A549 (cell line): Measurements from ENCODE around the gene MBNL1. TPM values are rescaled to one million over a fixed set of nuclear protein-coding genes. Genes with fewer than 3 reads are reported as not detected.

Source experiments
- ATAC-seq, 2 experiments: fragments of 200-7000 bp in 1 of 2; fragments of >200 bp in 1 of 2; cut with Nextera tagmentation in 1 of 2; cut with Tn5 transposase in 1 of 2; 3 replicates each; pipeline versions ENCODE4 v1.8.0 to v1.9.1; 2018 to 2020; ENCODE audit warnings: mild to moderate bottlenecking in 1 of 2, moderate library complexity in 1 of 2
- CTCF ChIA-PET: fragments of 300-600 bp; sonication (Branson Sonifier 250); formaldehyde crosslinking; extraction: SDS; loops from one replicate; lab custom pipeline; 2021; ENCODE audit warnings: antibody characterized with exemption, inconsistent platforms; lab: Yijun Ruan, JAX
- POLR2A ChIA-PET: fragments of 350-600 bp; formaldehyde crosslinking; extraction: SDS; loops from one replicate; lab custom pipeline; 2021; ENCODE audit warnings: antibody characterized with exemption, inconsistent platforms; lab: Yijun Ruan, JAX
- DNase-seq, 2 experiments: peaks; one replicate each; pipeline versions ENCODE4 v3.0.0 to v3.0.0-alpha.2; 2011 to 2016; ENCODE audit warnings: low read depth in 1 of 2, low spot score in 1 of 2
- FAIRE-seq: peaks from 2 replicates; lab custom pipeline; 2011; peaks lifted over from hg19 to GRCh38; lab: Jason Lieb, UNC
- H3K27ac ChIP-seq, 2 experiments: fragments of >200 bp; sonication (Bioruptor Twin); formaldehyde crosslinking; 3 replicates each; pipeline ENCODE4 v1.5.1; 2016 to 2017
- H3K4me1 ChIP-seq: fragments of >200 bp; sonication (Bioruptor Twin); formaldehyde crosslinking; 3 replicates; pipeline ENCODE4 v1.6.1; 2016
- H3K4me2 ChIP-seq: fragments of >200 bp; sonication (Bioruptor Twin); formaldehyde crosslinking; 3 replicates; pipeline ENCODE4 v1.6.1; 2016
- H3K4me3 ChIP-seq: fragments of >200 bp; sonication (Bioruptor Twin); formaldehyde crosslinking; 3 replicates; pipeline ENCODE4 v1.5.1; 2016
- H3K9me3 ChIP-seq: fragments of >200 bp; sonication (Bioruptor Twin); formaldehyde crosslinking; 3 replicates; pipeline ENCODE4 v1.6.1; 2016
- CEBPB ChIP-seq, 2 experiments: fragments of >200 bp in 1 of 2; sonication (Bioruptor Twin) in 1 of 2; formaldehyde crosslinking in 1 of 2; IDR thresholded peaks; 2 replicates each; pipeline ENCODE4 v1.6.1; 2012 to 2016
- CHD2 ChIP-seq: fragments of 150-350 bp; IDR thresholded peaks from 2 replicates; pipeline ENCODE4 v1.6.1; 2014; ENCODE audit warnings: low read length; ENCODE audit not compliant: partially characterized antibody
- CHD4 ChIP-seq: fragments of 200-600 bp; sonication (generic); IDR thresholded peaks from 2 replicates; pipeline ENCODE4 v1.6.1; 2016; ENCODE audit warnings: antibody characterized with exemption, mild to moderate bottlenecking, borderline replicate concordance
- FOSL2 ChIP-seq, 2 experiments: fragments of 450-650 bp in 1 of 2; fragments of >200 bp in 1 of 2; sonication (Bioruptor Twin) in 1 of 2; formaldehyde crosslinking; IDR thresholded peaks; 2 replicates each; pipeline versions ENCODE4 v1.5.0 to v1.6.1; 2016 to 2020; ENCODE audit warnings: mild to moderate bottlenecking in 1 of 2, moderate library complexity in 1 of 2
- FOXS1 ChIP-seq: fragments of 250-450 bp; sonication (Bioruptor Pico); IDR thresholded peaks from 2 replicates; pipeline ENCODE4 v1.5.0; 2020; ENCODE audit warnings: mild to moderate bottlenecking, moderate library complexity
- HOXA7 ChIP-seq: fragments of 250-450 bp; sonication (Bioruptor Pico); IDR thresholded peaks from 2 replicates; pipeline ENCODE4 v1.5.0; 2020; ENCODE audit warnings: mild to moderate bottlenecking, moderate library complexity
- HOXB13 ChIP-seq: fragments of 250-450 bp; sonication (Bioruptor Pico); IDR thresholded peaks from 2 replicates; pipeline ENCODE4 v1.5.0; 2020; ENCODE audit warnings: low read depth, mild to moderate bottlenecking, moderate library complexity
- HOXB5 ChIP-seq: fragments of 250-450 bp; sonication (Bioruptor Pico); IDR thresholded peaks from 2 replicates; pipeline ENCODE4 v1.5.0; 2020; ENCODE audit warnings: mild to moderate bottlenecking, moderate library complexity
- JUN ChIP-seq, 2 experiments: fragments of >200 bp; sonication (Bioruptor Twin); formaldehyde crosslinking; IDR thresholded peaks; 2 replicates in 1 of 2; 3 replicates in 1 of 2; pipeline ENCODE4 v1.6.1; 2016 to 2017
- MAFK ChIP-seq: fragments of 450-650 bp; IDR thresholded peaks from 2 replicates; pipeline ENCODE4 v1.6.1; 2014; ENCODE audit not compliant: partially characterized antibody
- NFE2L2 ChIP-seq: fragments of 150-350 bp; conservative IDR thresholded peaks from 2 replicates; pipeline ENCODE4 v1.6.1; 2014; ENCODE audit warnings: low read length
- NR3C1 ChIP-seq: fragments of >200 bp; sonication (Bioruptor Twin); formaldehyde crosslinking; IDR thresholded peaks from 3 replicates; pipeline ENCODE4 v1.6.1; 2017
- PHF8 ChIP-seq: fragments of 200-600 bp; sonication (generic); IDR thresholded peaks from 2 replicates; pipeline ENCODE4 v1.6.1; 2016; ENCODE audit warnings: low read depth, mild to moderate bottlenecking, antibody characterized with exemption, moderate library complexity, borderline replicate concordance
- POLR2A ChIP-seq: IDR thresholded peaks from 2 replicates; pipeline ENCODE4 v1.6.1; 2012; ENCODE audit warnings: mild to moderate bottlenecking, low read length
- RARB ChIP-seq: fragments of 250-450 bp; sonication (Bioruptor Pico); IDR thresholded peaks from 2 replicates; pipeline ENCODE4 v1.8.0; 2021; ENCODE audit warnings: mild to moderate bottlenecking, moderate library complexity
- RCOR1 ChIP-seq: fragments of 150-350 bp; IDR thresholded peaks from 2 replicates; pipeline ENCODE4 v1.6.1; 2014; ENCODE audit warnings: antibody characterized with exemption, low read length, low read depth
- SREBF2 ChIP-seq: fragments of 450-650 bp; IDR thresholded peaks from 2 replicates; pipeline ENCODE4 v1.6.1; 2014; ENCODE audit warnings: mild to moderate bottlenecking, moderate library complexity
- TP53 ChIP-seq: fragments of 250-450 bp; sonication (Bioruptor Pico); IDR thresholded peaks from 2 replicates; pipeline ENCODE4 v1.5.0; 2021; ENCODE audit warnings: mild to moderate bottlenecking, moderate library complexity
- ZFP36 ChIP-seq: fragments of 450-650 bp; IDR thresholded peaks from 2 replicates; pipeline ENCODE4 v1.6.1; 2014; ENCODE audit warnings: borderline replicate concordance; ENCODE audit not compliant: partially characterized antibody
- ZSCAN20 ChIP-seq: fragments of 250-450 bp; sonication (Bioruptor Pico); IDR thresholded peaks from 2 replicates; pipeline ENCODE4 v1.8.0; 2022; ENCODE audit warnings: mild to moderate bottlenecking, moderate library complexity
- WGBS: methylation state at CpG from one replicate; pipeline ENCODE4 v1.1.6; 2017; ENCODE audit errors: missing lambda C conversion rate; 5-methylcytosine and 5-hydroxymethylcytosine counted together
- polyA plus RNA-seq, 4 experiments: library from polyadenylated mRNA; depleted of rRNA in 3 of 4; stranded (reverse); fragments of >200 nt; fragmentation: RNase III in 1 of 4; extraction: RNeasy Plus Mini Kit Qiagen cat#74134 plus additional on column Dnase treatment in 1 of 4; gene quantifications; 2 replicates in 3 of 4; 3 replicates in 1 of 4; pipeline ENCODE4 v1.2.3, GENCODE V29; 2011 to 2017
- TF ChIP-seq, protein P1 (sequence below): fragments of 150-350 bp; IDR thresholded peaks from 2 replicates; pipeline ENCODE4 v1.6.1; 2014; ENCODE audit warnings: low read depth, mild to moderate bottlenecking, low read length
- TF ChIP-seq, protein P2 (sequence below): fragments of >200 bp; sonication (Bioruptor Twin); formaldehyde crosslinking; IDR thresholded peaks from 3 replicates; pipeline ENCODE4 v1.6.1; 2016
- TF ChIP-seq, protein P3 (sequence below): fragments of >200 bp; sonication (Bioruptor Twin); formaldehyde crosslinking; IDR thresholded peaks from 2 replicates; pipeline ENCODE4 v1.6.1; 2016
- TF ChIP-seq, protein P4 (sequence below): IDR thresholded peaks from 2 replicates; pipeline ENCODE4 v1.6.1; 2012; ENCODE audit warnings: low read depth, borderline replicate concordance

The MBNL1 gene
- polyA plus RNA-seq, 2 of the 4 experiments (the other 2 are of a cell fraction): 60.5 to 92.5 TPM

DNA sequence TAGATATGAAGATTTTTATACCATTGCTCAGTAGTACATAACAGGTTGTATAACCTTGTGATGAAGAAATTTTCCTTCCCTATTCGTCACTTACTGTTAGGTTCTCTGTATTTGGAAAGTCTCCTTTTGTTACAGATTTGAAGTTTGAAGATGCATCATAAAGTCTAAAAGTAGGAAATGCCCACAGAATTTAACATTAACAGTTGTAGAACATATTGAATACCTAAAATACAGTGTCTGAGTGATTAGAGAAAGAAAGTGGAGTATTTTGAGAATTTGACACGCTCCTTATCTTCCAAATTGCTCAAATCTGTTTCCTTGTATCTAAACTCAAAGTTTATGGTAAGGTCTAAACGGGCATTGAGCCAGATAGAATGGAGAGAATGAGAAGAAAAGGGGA is 111.3 kb downstream of the MBNL1 start:
- TF ChIP-seq TP53 (CRISPR knock-in tag): no peak
- no peak for TF ChIP-seq ZFP36
- no peak for TF ChIP-seq HOXA7 (CRISPR knock-in tag)
- no peak for TF ChIP-seq CHD4
- TF ChIP-seq, protein P1, sequence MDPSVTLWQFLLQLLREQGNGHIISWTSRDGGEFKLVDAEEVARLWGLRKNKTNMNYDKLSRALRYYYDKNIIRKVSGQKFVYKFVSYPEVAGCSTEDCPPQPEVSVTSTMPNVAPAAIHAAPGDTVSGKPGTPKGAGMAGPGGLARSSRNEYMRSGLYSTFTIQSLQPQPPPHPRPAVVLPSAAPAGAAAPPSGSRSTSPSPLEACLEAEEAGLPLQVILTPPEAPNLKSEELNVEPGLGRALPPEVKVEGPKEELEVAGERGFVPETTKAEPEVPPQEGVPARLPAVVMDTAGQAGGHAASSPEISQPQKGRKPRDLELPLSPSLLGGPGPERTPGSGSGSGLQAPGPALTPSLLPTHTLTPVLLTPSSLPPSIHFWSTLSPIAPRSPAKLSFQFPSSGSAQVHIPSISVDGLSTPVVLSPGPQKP: no peak
- TF ChIP-seq RARB: no peak
- TF ChIP-seq HOXB13 (CRISPR knock-in tag): no peak
- no peak for TF ChIP-seq FOSL2 (IDR thresholded peaks at IDR 0.05)
- no peak for TF ChIP-seq FOSL2 (CRISPR knock-in tag; IDR thresholded peaks at IDR 0.05)
- no peak for TF ChIP-seq PHF8
- no peak for TF ChIP-seq POLR2A
- WGBS: 35% methylated on average over 3 of the region's 3 CpGs

DNA sequence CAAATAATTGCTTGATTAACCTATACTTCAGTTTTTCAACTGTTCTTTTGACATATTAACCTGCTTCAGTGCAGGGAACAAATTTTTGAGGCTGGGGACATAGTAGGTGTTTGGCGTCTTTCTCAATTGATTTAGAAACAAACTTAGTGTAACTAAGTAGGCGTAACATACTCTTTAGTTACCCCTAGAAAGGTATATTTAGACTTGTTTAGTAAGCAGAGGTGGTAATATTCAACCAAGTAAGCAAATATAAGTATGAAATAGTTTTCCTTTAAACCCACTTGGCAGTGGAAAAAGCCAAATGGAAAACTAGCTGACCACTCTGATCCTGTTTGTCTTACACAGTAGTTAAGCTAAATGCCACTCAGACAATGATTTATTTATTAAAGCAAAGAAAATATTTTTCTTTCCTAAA is 113.2 kb downstream of the MBNL1 start:
- TF ChIP-seq NFE2L2 (no peak), JUN (IDR thresholded peaks at IDR 0.05) (0 out of 5 replicates have a peak, but pooled peaks of 1 of the 2 experiments have one; percentile 1)
- POLR2A ChIA-PET: interaction anchor here (1.8 kb wide), 1 partner anchor 113 kb away, joined by 19 read pairs; the partner anchor contains the start of gene MBNL1
- H3K4me2 ChIP-seq: peak overlapping the region; percentile 92

More for the DNA sequence above, 111.3 kb downstream of the MBNL1 start:
- Histone ChIP-seq H3K27ac (peak overlapping the region; percentile 54 to 79), H3K4me1 (peaks cover 70% of the 10 kb centered on the region), H3K4me3 (0 out of 3 replicates have a peak overlapping the region, but pooled peaks have one; percentile 3), H3K4me2 (peak overlapping the region; percentile 92), H3K9me3 (no peaks in the 10 kb centered on the region)
- ATAC-seq: no peak
- no peak for DNase-seq
- FAIRE-seq: no peak
- POLR2A ChIA-PET: no interaction called here
- CTCF ChIA-PET: no interaction called here

DNA sequence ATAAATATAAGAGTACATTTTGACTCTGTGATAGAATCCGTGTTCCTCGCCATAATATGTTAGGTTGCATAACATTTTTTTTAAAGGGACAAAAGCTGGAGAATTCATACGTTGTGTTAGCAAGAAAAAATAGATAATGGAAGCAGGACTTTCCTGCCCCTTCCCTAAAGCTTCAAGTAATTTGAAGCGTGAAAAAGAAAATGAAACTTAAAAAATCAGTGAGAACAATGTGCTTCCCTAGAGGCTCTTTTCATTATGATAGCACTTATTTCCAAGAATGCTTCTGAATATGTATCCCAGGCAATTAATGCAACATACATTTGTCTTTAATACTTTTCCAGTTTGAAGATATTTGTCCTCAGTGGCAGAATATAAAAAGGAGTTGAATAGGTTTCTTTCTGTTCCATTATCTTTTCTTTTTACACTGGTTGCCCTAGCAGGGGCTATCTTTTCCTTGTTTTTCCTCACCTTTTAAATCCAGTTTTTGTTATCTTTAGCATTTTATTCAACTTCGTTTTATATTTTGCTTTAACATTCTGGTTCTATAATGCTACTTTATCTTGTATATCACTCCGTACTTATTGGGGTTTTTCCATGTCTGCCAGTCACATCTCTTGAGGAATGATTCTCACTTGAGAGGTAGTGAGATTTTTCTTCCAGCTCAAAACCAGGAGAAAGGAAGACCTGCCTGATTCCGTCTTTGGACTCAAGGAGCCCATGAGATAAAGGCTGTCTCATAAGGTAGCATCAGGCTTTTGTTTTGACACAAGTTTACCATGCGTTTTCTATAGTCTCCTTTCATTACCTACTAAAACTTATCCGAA is 113.8 kb downstream of the MBNL1 start:
- POLR2A ChIA-PET: interaction anchor here (1.8 kb wide), 1 partner anchor 113 kb away, joined by 19 read pairs; the partner anchor contains the start of gene MBNL1
- H3K27ac ChIP-seq: peak overlapping the region; percentile 77 to 79
- CTCF ChIA-PET: interaction anchor here (1.2 to 1.6 kb wide), 2 partner anchors 8 to 61 kb away, joined by 3 read pairs; no protein-coding TSS in a partner anchor
- peak overlapping the region; percentile 92 for H3K4me2 ChIP-seq
- TF ChIP-seq RCOR1 (no peak), SREBF2 (no peak), HOXB5 (CRISPR knock-in tag) (no peak), CEBPB (IDR thresholded peaks at IDR 0.05) (peak in 1 of 2 experiments; percentile 60; a peak in 2 of 4 replicates), MAFK (no peak), FOSL2 (IDR thresholded peaks at IDR 0.05) (no peak), FOSL2 (CRISPR knock-in tag; IDR thresholded peaks at IDR 0.05) (no peak), ZSCAN20 (CRISPR knock-in tag) (no peak), FOXS1 (CRISPR knock-in tag) (no peak), CHD2 (no peak), NR3C1 (no peak), JUN (IDR thresholded peaks at IDR 0.05) (0 out of 5 replicates have a peak, but pooled peaks of 1 of the 2 experiments have one; percentile 18)
- TF ChIP-seq, protein P2, sequence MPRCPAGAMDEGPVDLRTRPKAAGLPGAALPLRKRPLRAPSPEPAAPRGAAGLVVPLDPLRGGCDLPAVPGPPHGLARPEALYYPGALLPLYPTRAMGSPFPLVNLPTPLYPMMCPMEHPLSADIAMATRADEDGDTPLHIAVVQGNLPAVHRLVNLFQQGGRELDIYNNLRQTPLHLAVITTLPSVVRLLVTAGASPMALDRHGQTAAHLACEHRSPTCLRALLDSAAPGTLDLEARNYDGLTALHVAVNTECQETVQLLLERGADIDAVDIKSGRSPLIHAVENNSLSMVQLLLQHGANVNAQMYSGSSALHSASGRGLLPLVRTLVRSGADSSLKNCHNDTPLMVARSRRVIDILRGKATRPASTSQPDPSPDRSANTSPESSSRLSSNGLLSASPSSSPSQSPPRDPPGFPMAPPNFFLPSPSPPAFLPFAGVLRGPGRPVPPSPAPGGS: no peak
- TF ChIP-seq, protein P3, sequence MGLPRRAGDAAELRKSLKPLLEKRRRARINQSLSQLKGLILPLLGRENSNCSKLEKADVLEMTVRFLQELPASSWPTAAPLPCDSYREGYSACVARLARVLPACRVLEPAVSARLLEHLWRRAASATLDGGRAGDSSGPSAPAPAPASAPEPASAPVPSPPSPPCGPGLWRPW: no peak
- TF ChIP-seq, protein P4, sequence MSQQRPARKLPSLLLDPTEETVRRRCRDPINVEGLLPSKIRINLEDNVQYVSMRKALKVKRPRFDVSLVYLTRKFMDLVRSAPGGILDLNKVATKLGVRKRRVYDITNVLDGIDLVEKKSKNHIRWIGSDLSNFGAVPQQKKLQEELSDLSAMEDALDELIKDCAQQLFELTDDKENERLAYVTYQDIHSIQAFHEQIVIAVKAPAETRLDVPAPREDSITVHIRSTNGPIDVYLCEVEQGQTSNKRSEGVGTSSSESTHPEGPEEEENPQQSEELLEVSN: no peak
- 2% methylated on average over 9 of the region's 9 CpGs for WGBS
- peak overlapping the region; percentile 35 for H3K4me3 ChIP-seq
- DNase-seq (no peak), FAIRE-seq (no peak), ATAC-seq (peak; percentile 58 to 70; a peak in 5 of 6 replicates)
- H3K9me3 ChIP-seq: no peaks in the 10 kb centered on the region
- H3K4me1 ChIP-seq: peaks cover 78% of the 10 kb centered on the region

More for the DNA sequence above, 113.2 kb downstream of the MBNL1 start:
- DNase-seq (no peak), ATAC-seq (peak in 1 of 2 experiments; percentile 6; a peak in 2 of 6 replicates), FAIRE-seq (no peak)
- Histone ChIP-seq H3K9me3 (no peaks in the 10 kb centered on the region), H3K27ac (peak overlapping the region; percentile 77 to 79), H3K4me1 (peaks cover 77% of the 10 kb centered on the region), H3K4me3 (peak overlapping the region; percentile 35)
- CTCF ChIA-PET: interaction anchor here (1.2 kb wide), 1 partner anchor 62 kb away, joined by 3 read pairs; no protein-coding TSS in a partner anchor
- 3% methylated on average over 2 of the region's 2 CpGs for WGBS
